SK-N-MC (cell line): Measurements from ENCODE around the gene FBXO38.

Source experiments
- EZH2 ChIP-seq: fragments of 200-600 bp; sonication (generic); IDR thresholded peaks from one replicate; pipeline ENCODE4 v1.6.1; 2017; ENCODE audit warnings: antibody characterized with exemption
- FOXP2 ChIP-seq: optimal IDR thresholded peaks from 2 replicates; pipeline ENCODE3; 2011; ENCODE audit warnings: mild to moderate bottlenecking, moderate library complexity; ENCODE audit not compliant: insufficient read depth; ENCODE audit errors: extremely low read length, control extremely low read depth
- POLR2AphosphoS5 ChIP-seq: IDR thresholded peaks from 2 replicates; pipeline ENCODE4 v1.6.1; 2012; ENCODE audit warnings: mild to moderate bottlenecking, low read depth, low read length, borderline replicate concordance

DNA sequence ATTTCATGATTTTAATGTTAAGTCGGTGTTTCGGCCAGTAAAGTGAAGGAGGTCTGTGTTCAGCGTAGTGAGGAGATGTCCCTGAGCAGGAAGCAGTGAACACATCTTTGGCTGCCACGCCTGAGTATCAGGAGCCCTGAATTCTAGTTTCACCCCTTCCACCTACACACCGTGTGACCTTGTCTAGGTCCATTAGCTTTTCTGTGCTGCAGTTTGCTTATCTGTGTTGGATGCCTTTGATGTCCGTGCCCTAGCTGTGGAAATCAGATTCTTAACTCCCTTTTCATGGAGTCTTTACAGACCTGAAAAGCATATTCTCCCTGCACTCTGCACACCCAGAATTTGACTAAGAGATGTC, 601 bp downstream of the FBXO38 start:
- TF ChIP-seq POLR2AphosphoS5 (no peak), EZH2 (no peak), FOXP2 (no peak)
